ENCODE measurements around the gene ASTN2. TPM values are rescaled to one million over a fixed set of nuclear protein-coding genes. Genes with fewer than 3 reads are reported as not detected.

ASTN2 gene
- total and polyA plus RNA-seq, 10 of the 15 experiments (the other 5 are each of a cell fraction or from before 2014, with no cell fraction given): 1.4 to 15.7 (median 7.0) TPM

DNA sequence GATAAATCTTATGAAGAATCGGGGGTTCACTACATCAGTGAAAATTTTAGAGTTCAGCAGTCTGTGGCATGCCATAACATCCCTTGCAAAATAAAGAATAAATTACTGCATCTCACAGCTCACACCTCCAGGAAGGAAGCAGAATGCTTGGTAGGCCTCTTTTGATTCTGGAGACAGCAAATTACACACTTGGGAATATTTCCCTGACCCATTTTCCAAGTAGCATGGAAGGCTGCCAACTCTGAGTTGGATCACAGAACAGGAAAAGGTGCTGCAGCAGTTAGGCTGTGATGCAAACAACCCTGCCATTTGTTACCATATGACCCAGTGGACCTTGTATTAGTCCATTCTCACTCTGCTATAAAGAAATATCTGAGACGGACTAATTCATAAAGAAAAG, 293.5 kb downstream of the ASTN2 start:
- no peak overlapping the region for H2AFZ ChIP-seq (ENCODE audit: control insufficient read depth, low read depth, low read length)
- H3K4me3 ChIP-seq: no peak overlapping the region
- H3K27ac ChIP-seq (ENCODE audit: control insufficient read depth, insufficient read depth): no peak overlapping the region
- no peaks in the 10 kb centered on the region for H3K9me3 ChIP-seq (replicated peaks; ENCODE audit: control insufficient read depth, insufficient read depth, low read length)
- H3K27me3 ChIP-seq (replicated peaks in 1 of 2; ENCODE audit: control insufficient read depth in 2 of 2, insufficient read depth in 2 of 2, low read length in 1 of 2): no peaks in the 10 kb centered on the region
- no peaks in the 10 kb centered on the region for H3K4me1 ChIP-seq (ENCODE audit: control insufficient read depth, insufficient read depth, low read length)
- SMC1A ChIA-PET (ENCODE audit: uncharacterized antibody, unreplicated experiment): no interaction called here
- no TSS peak for BruUV-seq (replicated peaks)
- FAIRE-seq: no peak
- POLR2A ChIA-PET: no interaction called here
- H3K9ac ChIP-seq (ENCODE audit: control insufficient read depth, insufficient read depth, low read length): no peak overlapping the region
- no peaks in the 10 kb centered on the region for H4K20me1 ChIP-seq (ENCODE audit: control insufficient read depth, insufficient read depth)
- H3K4me2 ChIP-seq (ENCODE audit: control insufficient read depth, insufficient read depth): no peak overlapping the region
- H3K79me2 ChIP-seq (ENCODE audit: control insufficient read depth, insufficient read depth, low read length): no peaks in the 10 kb centered on the region
- 69% methylated on average over 2 of the region's 2 CpGs for WGBS (ENCODE audit: insufficient coverage, insufficient replicate concordance, low lambda C conversion rate, missing lambda C conversion rate)
- TF ChIP-seq STAT1 (conservative IDR thresholded peaks at IDR 0.05): no peak
- no peak for TF ChIP-seq KAT2A (conservative IDR thresholded peaks at IDR 0.05; ENCODE audit: control insufficient read depth, low read depth, low read length)
- in situ Hi-C loops (cut with MboI): no loop called here
- no peaks in the 10 kb centered on the region for H3K36me3 ChIP-seq (ENCODE audit: control insufficient read depth in 2 of 2, insufficient read depth in 2 of 2, low read length in 1 of 2)
- no peak for ATAC-seq
- intact Hi-C loops (cut with micrococcal nuclease; ENCODE audit: unreplicated experiment): no loop called here
- no peak for DNase-seq (ENCODE audit: low read depth, low spot score)
- RAD21 ChIA-PET (ENCODE audit: unreplicated experiment): no interaction called here
- CTCF ChIA-PET: no interaction called here

DNA sequence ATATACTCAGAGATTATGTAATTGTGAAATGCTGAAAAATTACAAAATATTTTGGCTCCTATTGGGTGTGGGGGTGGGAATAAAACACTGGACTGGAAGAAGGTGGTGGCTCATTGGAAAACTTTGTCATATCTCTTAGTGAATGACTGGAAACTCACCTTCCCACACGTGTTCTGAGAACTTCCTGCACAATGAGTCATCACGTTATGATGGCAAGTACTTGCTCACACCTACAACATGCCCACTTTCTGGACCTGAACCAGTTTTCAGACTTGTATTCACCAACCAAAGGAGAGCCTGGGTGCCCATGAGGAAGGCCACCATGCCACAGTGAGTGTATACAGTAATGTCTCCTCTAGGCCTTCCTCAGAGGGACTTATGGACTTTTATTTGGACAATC, 294.8 kb downstream of the ASTN2 start:
- H3K4me1 ChIP-seq (ENCODE audit: control insufficient read depth, insufficient read depth, low read length): no peaks in the 10 kb centered on the region
- H3K79me2 ChIP-seq (ENCODE audit: control insufficient read depth, insufficient read depth, low read length): no peaks in the 10 kb centered on the region
- H3K36me3 ChIP-seq (ENCODE audit: control insufficient read depth in 2 of 2, insufficient read depth in 2 of 2, low read length in 1 of 2): no peaks in the 10 kb centered on the region
- no peaks in the 10 kb centered on the region for H4K20me1 ChIP-seq (ENCODE audit: control insufficient read depth, insufficient read depth)
- H3K4me3 ChIP-seq: no peak overlapping the region
- DNase-seq (ENCODE audit: low read depth, low spot score) (no peak), ATAC-seq (no peak), FAIRE-seq (no peak)
- H3K27me3 ChIP-seq (replicated peaks in 1 of 2; ENCODE audit: control insufficient read depth in 2 of 2, insufficient read depth in 2 of 2, low read length in 1 of 2): no peaks in the 10 kb centered on the region
- RAD21 ChIA-PET (ENCODE audit: unreplicated experiment): no interaction called here
- no TSS peak for BruUV-seq (replicated peaks)
- POLR2A ChIA-PET: no interaction called here
- H3K27ac ChIP-seq (ENCODE audit: control insufficient read depth, insufficient read depth): no peak overlapping the region
- no peak overlapping the region for H3K4me2 ChIP-seq (ENCODE audit: control insufficient read depth, insufficient read depth)
- SMC1A ChIA-PET (ENCODE audit: uncharacterized antibody, unreplicated experiment): no interaction called here
- intact Hi-C loops (cut with micrococcal nuclease; ENCODE audit: unreplicated experiment): no loop called here
- H3K9ac ChIP-seq (ENCODE audit: control insufficient read depth, insufficient read depth, low read length): no peak overlapping the region
- in situ Hi-C loops (cut with MboI): no loop called here
- H2AFZ ChIP-seq (ENCODE audit: control insufficient read depth, low read depth, low read length): no peak overlapping the region
- TF ChIP-seq, protein P1, sequence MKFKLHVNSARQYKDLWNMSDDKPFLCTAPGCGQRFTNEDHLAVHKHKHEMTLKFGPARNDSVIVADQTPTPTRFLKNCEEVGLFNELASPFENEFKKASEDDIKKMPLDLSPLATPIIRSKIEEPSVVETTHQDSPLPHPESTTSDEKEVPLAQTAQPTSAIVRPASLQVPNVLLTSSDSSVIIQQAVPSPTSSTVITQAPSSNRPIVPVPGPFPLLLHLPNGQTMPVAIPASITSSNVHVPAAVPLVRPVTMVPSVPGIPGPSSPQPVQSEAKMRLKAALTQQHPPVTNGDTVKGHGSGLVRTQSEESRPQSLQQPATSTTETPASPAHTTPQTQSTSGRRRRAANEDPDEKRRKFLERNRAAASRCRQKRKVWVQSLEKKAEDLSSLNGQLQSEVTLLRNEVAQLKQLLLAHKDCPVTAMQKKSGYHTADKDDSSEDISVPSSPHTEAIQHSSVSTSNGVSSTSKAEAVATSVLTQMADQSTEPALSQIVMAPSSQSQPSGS (IDR thresholded peaks at IDR 0.05; ENCODE audit: low read length): no peak
- TF ChIP-seq SUPT20H (IDR thresholded peaks at IDR 0.05; ENCODE audit: borderline replicate concordance, control insufficient read depth, low read depth, low read length) (no peak), MEF2B (IDR thresholded peaks at IDR 0.05; ENCODE audit: partially characterized antibody, poor library complexity, severe bottlenecking) (no peak), SIX5 (IDR thresholded peaks at IDR 0.05; ENCODE audit: low read depth, low read length, severe bottlenecking) (no peak)
- TF ChIP-seq, protein P2, sequence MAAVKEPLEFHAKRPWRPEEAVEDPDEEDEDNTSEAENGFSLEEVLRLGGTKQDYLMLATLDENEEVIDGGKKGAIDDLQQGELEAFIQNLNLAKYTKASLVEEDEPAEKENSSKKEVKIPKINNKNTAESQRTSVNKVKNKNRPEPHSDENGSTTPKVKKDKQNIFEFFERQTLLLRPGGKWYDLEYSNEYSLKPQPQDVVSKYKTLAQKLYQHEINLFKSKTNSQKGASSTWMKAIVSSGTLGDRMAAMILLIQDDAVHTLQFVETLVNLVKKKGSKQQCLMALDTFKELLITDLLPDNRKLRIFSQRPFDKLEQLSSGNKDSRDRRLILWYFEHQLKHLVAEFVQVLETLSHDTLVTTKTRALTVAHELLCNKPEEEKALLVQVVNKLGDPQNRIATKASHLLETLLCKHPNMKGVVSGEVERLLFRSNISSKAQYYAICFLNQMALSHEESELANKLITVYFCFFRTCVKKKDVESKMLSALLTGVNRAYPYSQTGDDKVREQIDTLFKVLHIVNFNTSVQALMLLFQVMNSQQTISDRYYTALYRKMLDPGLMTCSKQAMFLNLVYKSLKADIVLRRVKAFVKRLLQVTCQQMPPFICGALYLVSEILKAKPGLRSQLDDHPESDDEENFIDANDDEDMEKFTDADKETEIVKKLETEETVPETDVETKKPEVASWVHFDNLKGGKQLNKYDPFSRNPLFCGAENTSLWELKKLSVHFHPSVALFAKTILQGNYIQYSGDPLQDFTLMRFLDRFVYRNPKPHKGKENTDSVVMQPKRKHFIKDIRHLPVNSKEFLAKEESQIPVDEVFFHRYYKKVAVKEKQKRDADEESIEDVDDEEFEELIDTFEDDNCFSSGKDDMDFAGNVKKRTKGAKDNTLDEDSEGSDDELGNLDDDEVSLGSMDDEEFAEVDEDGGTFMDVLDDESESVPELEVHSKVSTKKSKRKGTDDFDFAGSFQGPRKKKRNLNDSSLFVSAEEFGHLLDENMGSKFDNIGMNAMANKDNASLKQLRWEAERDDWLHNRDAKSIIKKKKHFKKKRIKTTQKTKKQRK (IDR thresholded peaks at IDR 0.05; ENCODE audit: low read depth, low read length): no peak
- 0% methylated on average over 2 of the region's 2 CpGs for WGBS (ENCODE audit: insufficient coverage, insufficient replicate concordance, low lambda C conversion rate, missing lambda C conversion rate)
- CTCF ChIA-PET: no interaction called here
- no peaks in the 10 kb centered on the region for H3K9me3 ChIP-seq (replicated peaks; ENCODE audit: control insufficient read depth, insufficient read depth, low read length)
